ENCODE measurements around the gene NSFL1C.

GRCh38 chr20:1438361-1438760, 28.3 kb downstream of the NSFL1C start:
- TF ChIP-seq CTCF (IDR thresholded peaks at IDR 0.05) = no peak
- no peak for TF ChIP-seq POLR2A (IDR thresholded peaks at IDR 0.05)
